Breast epithelium (tissue), 3 donors: ENCODE measurements around the gene PRX.
"Not testable (repeated sequence)": the region's sequence is repeated elsewhere in the genome, so short reads cannot be mapped to it uniquely, and the experiment has no call there.

Experiments
- CTCF ChIP-seq, 3 donors: fragments of 450-650 bp; IDR thresholded peaks; one replicate each; pipeline ENCODE4 v1.5.1; 2016 to 2017; ENCODE audit warnings: antibody characterized with exemption in 3 of 3, mild to moderate bottlenecking in 3 of 3, moderate library complexity in 3 of 3
- POLR2A ChIP-seq: fragments of 450-650 bp; IDR thresholded peaks from one replicate; pipeline ENCODE4 v1.6.1; 2016; ENCODE audit warnings: antibody characterized with exemption, mild to moderate bottlenecking, moderate library complexity

- TF ChIP-seq CTCF (IDR thresholded peaks at IDR 0.05); POLR2A: not testable (repeated sequence)
These were observed 17.1 kb upstream of the PRX start for GRCh38 chr19:40430242-40430641.
